Hepatocyte (in vitro differentiated cells): ENCODE measurements around the gene FRMD3.

ENCODE experiments used
- EZH2 ChIP-seq: fragments of 200-600 bp; sonication (generic); IDR thresholded peaks from 2 replicates; pipeline ENCODE4 v1.6.1; 2016; ENCODE audit warnings: antibody characterized with exemption, mild to moderate bottlenecking, borderline replicate concordance
- EZH2phosphoT487 ChIP-seq: fragments of 200-600 bp; sonication (generic); IDR thresholded peaks from one replicate; pipeline ENCODE4 v1.6.1; 2018; ENCODE audit warnings: antibody characterized with exemption, mild to moderate bottlenecking, low read depth, moderate library complexity; ENCODE audit not compliant: unreplicated experiment, severe bottlenecking
- TF ChIP-seq, protein P1 (sequence below): fragments of 200-600 bp; sonication (generic); IDR thresholded peaks from 2 replicates; pipeline ENCODE4 v1.5.1; 2016; ENCODE audit warnings: antibody characterized with exemption, mild to moderate bottlenecking; ENCODE audit not compliant: poor library complexity

DNA sequence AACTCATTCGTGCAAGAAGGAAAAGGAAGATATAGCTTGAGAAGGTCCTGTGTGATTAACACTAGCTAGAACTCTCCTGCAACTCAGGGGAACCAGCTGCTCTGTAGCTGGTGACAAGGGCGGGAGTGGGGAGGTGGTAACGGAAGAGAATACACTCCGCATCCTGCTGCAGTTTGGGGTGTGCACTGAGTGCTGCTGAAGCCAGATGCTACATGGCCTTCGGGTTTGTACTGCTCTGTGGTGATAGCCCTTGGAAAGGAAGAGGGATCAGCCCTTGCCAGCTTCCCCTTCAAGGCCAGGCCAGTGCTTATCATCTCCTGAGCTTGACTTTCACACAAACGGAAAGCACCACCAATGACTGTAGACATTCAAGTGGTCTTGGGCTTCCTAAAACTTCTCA, 34.3 kb downstream of the FRMD3 start:
- TF ChIP-seq, protein P1, sequence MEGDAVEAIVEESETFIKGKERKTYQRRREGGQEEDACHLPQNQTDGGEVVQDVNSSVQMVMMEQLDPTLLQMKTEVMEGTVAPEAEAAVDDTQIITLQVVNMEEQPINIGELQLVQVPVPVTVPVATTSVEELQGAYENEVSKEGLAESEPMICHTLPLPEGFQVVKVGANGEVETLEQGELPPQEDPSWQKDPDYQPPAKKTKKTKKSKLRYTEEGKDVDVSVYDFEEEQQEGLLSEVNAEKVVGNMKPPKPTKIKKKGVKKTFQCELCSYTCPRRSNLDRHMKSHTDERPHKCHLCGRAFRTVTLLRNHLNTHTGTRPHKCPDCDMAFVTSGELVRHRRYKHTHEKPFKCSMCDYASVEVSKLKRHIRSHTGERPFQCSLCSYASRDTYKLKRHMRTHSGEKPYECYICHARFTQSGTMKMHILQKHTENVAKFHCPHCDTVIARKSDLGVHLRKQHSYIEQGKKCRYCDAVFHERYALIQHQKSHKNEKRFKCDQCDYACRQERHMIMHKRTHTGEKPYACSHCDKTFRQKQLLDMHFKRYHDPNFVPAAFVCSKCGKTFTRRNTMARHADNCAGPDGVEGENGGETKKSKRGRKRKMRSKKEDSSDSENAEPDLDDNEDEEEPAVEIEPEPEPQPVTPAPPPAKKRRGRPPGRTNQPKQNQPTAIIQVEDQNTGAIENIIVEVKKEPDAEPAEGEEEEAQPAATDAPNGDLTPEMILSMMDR = no peak
- TF ChIP-seq EZH2 (no peak), EZH2phosphoT487 (no peak)
